TTC549 (cell line): ENCODE measurements around the gene LCE2D.

Experiments
- FAIRE-seq: peaks from 2 replicates; lab custom pipeline; 2012; peaks lifted over from hg19 to GRCh38; lab: Jason Lieb, UNC

The LCE2D gene

DNA sequence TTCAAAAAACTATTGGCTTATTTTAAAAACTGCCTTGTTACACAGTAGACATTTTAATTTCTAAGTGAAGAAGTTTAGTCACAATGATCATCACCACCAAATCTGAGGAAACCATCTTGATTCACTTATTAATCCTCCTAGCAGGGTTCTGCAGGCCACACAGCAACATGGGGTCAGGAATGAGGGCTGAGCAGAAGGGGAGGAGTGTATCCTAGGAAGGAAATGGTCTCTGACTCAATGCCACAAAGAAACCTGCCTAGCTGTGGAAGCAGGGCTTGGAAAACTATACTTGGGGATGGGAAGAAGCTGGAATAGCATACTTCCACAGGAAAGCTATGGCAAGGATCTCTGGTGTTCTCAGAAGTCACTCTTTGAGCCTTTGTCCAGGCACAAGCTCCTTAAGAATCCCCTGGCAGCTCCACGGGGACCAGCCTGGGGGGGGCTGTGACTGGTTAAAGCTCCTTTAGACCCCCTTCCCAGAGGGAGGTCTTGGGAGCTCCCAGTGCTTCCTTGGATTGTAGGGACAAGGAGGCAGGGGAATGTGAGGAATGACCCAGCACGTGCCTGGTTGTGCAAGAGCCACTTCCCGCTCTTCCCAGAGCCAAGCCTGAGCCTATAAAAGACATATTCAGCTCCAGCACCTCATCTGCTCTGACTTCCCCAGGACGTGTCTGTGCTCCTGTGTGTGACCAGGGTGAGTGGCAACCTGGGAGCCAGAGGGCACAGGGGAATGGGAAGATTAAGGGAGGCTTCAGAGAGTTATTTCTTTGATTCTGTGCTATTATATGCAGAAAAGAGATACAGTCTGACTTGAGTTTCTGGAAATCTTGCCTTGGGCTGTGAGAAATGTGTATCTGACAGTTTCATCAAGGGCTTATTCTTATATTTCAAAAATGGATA is 34.8 kb downstream of the LCE2D start, which contains the start of gene LCE2A:
Gene LCE2A (plus strand): TSS at position 645 of the 900 bp plus-strand sequence. CDS start 557 bp downstream, outside the sequence.
- FAIRE-seq: no peak

DNA sequence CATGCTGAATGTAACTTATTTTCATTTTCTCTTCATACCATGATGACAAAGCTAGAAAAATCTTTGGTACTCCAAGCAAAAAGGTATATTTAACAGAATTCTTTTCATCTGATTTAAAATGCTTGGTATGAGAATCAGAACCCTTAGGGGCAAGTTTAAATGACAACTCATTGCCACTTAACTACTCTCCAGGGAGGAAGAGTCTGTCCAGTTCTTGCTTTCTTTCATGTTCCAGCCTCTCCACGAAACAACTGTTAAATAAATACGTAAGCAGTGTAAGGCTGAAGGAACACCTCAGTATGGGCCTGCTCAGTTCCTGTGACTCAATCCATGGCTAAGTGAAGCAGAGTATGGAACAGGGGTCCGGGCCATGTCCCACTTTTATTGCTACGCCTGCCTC is 36.6 kb downstream of the LCE2D start:
- no peak for FAIRE-seq

DNA sequence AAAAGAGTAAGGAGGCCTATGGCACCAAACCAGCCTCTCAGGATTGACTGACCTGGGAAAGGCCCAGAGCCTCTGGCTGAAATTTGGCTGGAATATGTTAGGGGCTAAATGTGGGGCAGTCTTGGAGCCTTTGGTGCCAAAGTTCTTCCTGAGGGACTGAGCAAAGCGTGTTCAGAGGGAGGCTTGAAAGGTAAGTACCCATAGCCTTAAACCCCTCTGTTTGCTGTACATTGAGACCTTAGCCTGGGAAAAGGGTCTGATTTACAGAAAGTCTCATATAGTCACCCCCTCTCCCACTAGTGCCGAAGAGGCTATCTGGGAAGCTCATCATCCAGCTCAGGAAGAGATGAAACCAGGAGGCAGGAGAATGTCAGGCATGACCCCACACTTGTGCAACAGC is 44.7 kb downstream of the LCE2D start, which contains the start of gene LCE4A:
Gene LCE4A (plus strand): TSS at position 301 of the 400 bp plus-strand sequence. CDS start 916 bp downstream, outside the sequence.
- FAIRE-seq: no peak
